HCT116 (cell line): ENCODE measurements around the gene THRAP3.

ENCODE experiments used
- CTCF ChIP-seq, 3 experiments: fragments of 200-600 bp in 1 of 3; sonication (generic) in 1 of 3; IDR thresholded peaks in 2 of 3; conservative IDR thresholded peaks in 1 of 3; 2 replicates each; pipeline ENCODE4 v1.5.1; 2012 to 2017; ENCODE audit warnings: low read depth in 2 of 3, low read length in 2 of 3, antibody characterized with exemption in 1 of 3, borderline replicate concordance in 1 of 3, control low read depth in 1 of 3, mild to moderate bottlenecking in 1 of 3, mixed read lengths in 1 of 3, mixed run types in 1 of 3, moderate library complexity in 1 of 3; ENCODE audit not compliant: insufficient read depth in 1 of 3
- EZH2 ChIP-seq: fragments of 200-600 bp; sonication (generic); IDR thresholded peaks from 2 replicates; pipeline ENCODE4 v1.6.1; 2017; ENCODE audit warnings: antibody characterized with exemption, mixed run types
- EZH2phosphoT487 ChIP-seq: fragments of 200-600 bp; IDR thresholded peaks from 2 replicates; pipeline ENCODE4 v1.6.1; 2018; ENCODE audit warnings: antibody characterized with exemption, borderline replicate concordance
- POLR2A ChIP-seq: IDR thresholded peaks from 2 replicates; pipeline ENCODE4 v1.7.0; 2011; ENCODE audit warnings: borderline replicate concordance; ENCODE audit not compliant: insufficient read depth, insufficient read length; ENCODE audit errors: extremely low read depth
- POLR2AphosphoS5 ChIP-seq: IDR thresholded peaks from 2 replicates; pipeline ENCODE4 v1.6.1; 2011; ENCODE audit warnings: mild to moderate bottlenecking, low read depth, low read length, moderate library complexity
- RAD21 ChIP-seq: IDR thresholded peaks from 2 replicates; pipeline ENCODE4 v1.6.1; 2012; ENCODE audit warnings: low read depth, mild to moderate bottlenecking
- SIN3A ChIP-seq: IDR thresholded peaks from 2 replicates; pipeline ENCODE4 v1.6.1; 2012; ENCODE audit warnings: low read depth
- SP1 ChIP-seq: IDR thresholded peaks from 2 replicates; pipeline ENCODE4 v1.6.1; 2012; ENCODE audit warnings: low read depth
- TCF7L2 ChIP-seq: IDR thresholded peaks from 2 replicates; pipeline ENCODE4 v1.7.0; 2011; ENCODE audit warnings: borderline replicate concordance, inconsistent platforms; ENCODE audit not compliant: insufficient read depth, insufficient read length; ENCODE audit errors: extremely low read depth
- ZNF274 ChIP-seq: fragments of 200-500 bp; sonication (Bioruptor generic); IDR thresholded peaks from 2 replicates; pipeline ENCODE4 v1.6.1; 2014; ENCODE audit warnings: mild to moderate bottlenecking, low read depth, low read length, inconsistent platforms
- TF ChIP-seq, protein P1 (sequence below): IDR thresholded peaks from 2 replicates; pipeline ENCODE4 v1.6.1; 2012; ENCODE audit warnings: low read depth
- TF ChIP-seq, protein P2 (sequence below): IDR thresholded peaks from 2 replicates; pipeline ENCODE4 v1.6.1; 2012

DNA sequence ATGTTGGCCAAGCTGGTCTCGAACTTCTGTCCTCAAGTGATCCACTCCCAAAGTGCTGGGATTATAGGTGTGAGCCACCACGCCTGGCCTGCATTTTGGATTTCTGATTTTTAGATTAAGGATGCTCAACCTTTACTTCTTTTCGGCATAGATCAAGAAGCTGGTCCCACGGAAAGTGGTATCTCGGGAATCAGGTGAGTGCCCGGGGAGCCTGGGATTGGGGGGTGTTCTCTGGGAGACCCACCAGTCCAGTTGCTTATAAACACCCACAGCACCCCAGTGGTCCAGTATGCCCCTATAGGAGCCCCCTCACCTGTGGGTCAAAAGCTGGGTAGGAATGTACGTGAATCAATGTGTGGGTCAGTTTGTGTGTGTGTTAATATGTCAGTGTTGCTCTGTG lies 85.2 kb downstream of the THRAP3 start:
- no peak for TF ChIP-seq POLR2A
- no peak for TF ChIP-seq POLR2AphosphoS5
- TF ChIP-seq RAD21 = no peak
- no peak for TF ChIP-seq CTCF (IDR thresholded peaks at IDR 0.05 in 2 of 3, conservative IDR thresholded peaks at IDR 0.05 in 1 of 3; ENCODE audit: borderline replicate concordance in 1 of 3, insufficient read depth in 1 of 3, low read depth in 2 of 3, low read length in 2 of 3)
- TF ChIP-seq, protein P1, sequence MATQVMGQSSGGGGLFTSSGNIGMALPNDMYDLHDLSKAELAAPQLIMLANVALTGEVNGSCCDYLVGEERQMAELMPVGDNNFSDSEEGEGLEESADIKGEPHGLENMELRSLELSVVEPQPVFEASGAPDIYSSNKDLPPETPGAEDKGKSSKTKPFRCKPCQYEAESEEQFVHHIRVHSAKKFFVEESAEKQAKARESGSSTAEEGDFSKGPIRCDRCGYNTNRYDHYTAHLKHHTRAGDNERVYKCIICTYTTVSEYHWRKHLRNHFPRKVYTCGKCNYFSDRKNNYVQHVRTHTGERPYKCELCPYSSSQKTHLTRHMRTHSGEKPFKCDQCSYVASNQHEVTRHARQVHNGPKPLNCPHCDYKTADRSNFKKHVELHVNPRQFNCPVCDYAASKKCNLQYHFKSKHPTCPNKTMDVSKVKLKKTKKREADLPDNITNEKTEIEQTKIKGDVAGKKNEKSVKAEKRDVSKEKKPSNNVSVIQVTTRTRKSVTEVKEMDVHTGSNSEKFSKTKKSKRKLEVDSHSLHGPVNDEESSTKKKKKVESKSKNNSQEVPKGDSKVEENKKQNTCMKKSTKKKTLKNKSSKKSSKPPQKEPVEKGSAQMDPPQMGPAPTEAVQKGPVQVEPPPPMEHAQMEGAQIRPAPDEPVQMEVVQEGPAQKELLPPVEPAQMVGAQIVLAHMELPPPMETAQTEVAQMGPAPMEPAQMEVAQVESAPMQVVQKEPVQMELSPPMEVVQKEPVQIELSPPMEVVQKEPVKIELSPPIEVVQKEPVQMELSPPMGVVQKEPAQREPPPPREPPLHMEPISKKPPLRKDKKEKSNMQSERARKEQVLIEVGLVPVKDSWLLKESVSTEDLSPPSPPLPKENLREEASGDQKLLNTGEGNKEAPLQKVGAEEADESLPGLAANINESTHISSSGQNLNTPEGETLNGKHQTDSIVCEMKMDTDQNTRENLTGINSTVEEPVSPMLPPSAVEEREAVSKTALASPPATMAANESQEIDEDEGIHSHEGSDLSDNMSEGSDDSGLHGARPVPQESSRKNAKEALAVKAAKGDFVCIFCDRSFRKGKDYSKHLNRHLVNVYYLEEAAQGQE = no peak
- TF ChIP-seq EZH2 = no peak
- TF ChIP-seq EZH2phosphoT487 = no peak
- no peak for TF ChIP-seq SP1
- no peak for TF ChIP-seq TCF7L2
- TF ChIP-seq SIN3A = no peak
- TF ChIP-seq, protein P2, sequence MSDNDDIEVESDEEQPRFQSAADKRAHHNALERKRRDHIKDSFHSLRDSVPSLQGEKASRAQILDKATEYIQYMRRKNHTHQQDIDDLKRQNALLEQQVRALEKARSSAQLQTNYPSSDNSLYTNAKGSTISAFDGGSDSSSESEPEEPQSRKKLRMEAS = no peak
- TF ChIP-seq ZNF274 = no peak
